Muscle layer of duodenum (tissue), 2 donors: ENCODE data around the gene GGT5.
A peak's percentile ranks its signal among the peaks of the same experiment; 100 is the strongest.
"Not testable (repeated sequence)": the region's sequence is repeated elsewhere in the genome, so short reads cannot be mapped to it uniquely, and the experiment has no call there.

Experiments used
- H3K27ac ChIP-seq: one replicate; pipeline ENCODE4 v1.7.0; 2013; ENCODE audit warnings: mild to moderate bottlenecking, low read length
- H3K27me3 ChIP-seq: one replicate; pipeline ENCODE4 v1.7.0; 2013; ENCODE audit warnings: low read depth, mild to moderate bottlenecking, control low read depth, low read length
- H3K36me3 ChIP-seq, 2 donors: one replicate each; pipeline ENCODE4 v1.7.0; 2013; ENCODE audit warnings: low read length in 2 of 2, control low read depth in 1 of 2, mild to moderate bottlenecking in 1 of 2; ENCODE audit not compliant: insufficient read depth in 2 of 2, control insufficient read depth in 1 of 2
- H3K4me1 ChIP-seq, 2 donors: one replicate each; pipeline ENCODE4 v1.7.0; 2013; ENCODE audit warnings: low read length in 2 of 2, mild to moderate bottlenecking in 2 of 2, control low read depth in 1 of 2, moderate library complexity in 1 of 2; ENCODE audit not compliant: insufficient read depth in 2 of 2, control insufficient read depth in 1 of 2
- H3K4me3 ChIP-seq, 2 donors: one replicate each; pipeline ENCODE4 v1.7.0; 2013; ENCODE audit warnings: low read length in 2 of 2, low read depth in 1 of 2, mild to moderate bottlenecking in 1 of 2
- H3K9me3 ChIP-seq, 2 donors: one replicate each; pipeline ENCODE4 v1.7.0; 2013; ENCODE audit warnings: low read length in 2 of 2, control low read depth in 1 of 2, mild to moderate bottlenecking in 1 of 2; ENCODE audit not compliant: control insufficient read depth in 1 of 2
- donor health status: healthy.

GGT5 gene

GRCh38 chr22:24280363-24280762 is 35.5 kb upstream of the GGT5 start:
- H3K4me1 ChIP-seq, H3K36me3 ChIP-seq, H3K27ac ChIP-seq: not testable (repeated sequence)

GRCh38 chr22:24274696-24275405 is 30.0 kb upstream of the GGT5 start:
- not testable (repeated sequence) for H3K27ac ChIP-seq, H3K4me3 ChIP-seq, H3K27me3 ChIP-seq, H3K36me3 ChIP-seq, H3K9me3 ChIP-seq
- peaks cover 0 to 21% of the 10 kb centered on the region in 2 donors for H3K4me1 ChIP-seq

More at GRCh38 chr22:24280363-24280762, 35.5 kb upstream of the GGT5 start:
- not testable (repeated sequence) for H3K4me3 ChIP-seq, H3K9me3 ChIP-seq, H3K27me3 ChIP-seq

- H3K4me1 ChIP-seq: peaks cover 0 to 21% of the 10 kb centered on the region in 2 donors
- not testable (repeated sequence) for H3K27me3 ChIP-seq, H3K27ac ChIP-seq, H3K9me3 ChIP-seq, H3K36me3 ChIP-seq, H3K4me3 ChIP-seq
These were observed 29.0 kb upstream of the GGT5 start for GRCh38 chr22:24273906-24274305.

GRCh38 chr22:24273031-24273430 is 28.1 kb upstream of the GGT5 start:
- not testable (repeated sequence) for H3K4me3 ChIP-seq, H3K27me3 ChIP-seq, H3K27ac ChIP-seq, H3K9me3 ChIP-seq, H3K36me3 ChIP-seq
- H3K4me1 ChIP-seq: peaks cover 0 to 21% of the 10 kb centered on the region in 2 donors

GRCh38 chr22:24271386-24271854 is 26.5 kb upstream of the GGT5 start:
- H3K27me3 ChIP-seq: no peaks in the 10 kb centered on the region
- peaks cover 0 to 21% of the 10 kb centered on the region in 2 donors for H3K4me1 ChIP-seq
- peak overlapping the region; percentile 71 for H3K27ac ChIP-seq
- peak overlapping the region; percentile 76 to 90 for H3K4me3 ChIP-seq
- peaks cover 0 to 5% of the 10 kb centered on the region in 2 donors for H3K36me3 ChIP-seq
- no peaks in the 10 kb centered on the region for H3K9me3 ChIP-seq

- H3K36me3 ChIP-seq: peaks cover 0 to 5% of the 10 kb centered on the region in 2 donors
- H3K4me1 ChIP-seq: peaks cover 0 to 21% of the 10 kb centered on the region in 2 donors
- peak within 1 kb of the TSS; percentile 71 for H3K27ac ChIP-seq
- H3K4me3 ChIP-seq: peak within 1 kb of the TSS; percentile 76 to 90
- no peaks in the 10 kb centered on the region for H3K9me3 ChIP-seq
- no peaks in the 10 kb centered on the region for H3K27me3 ChIP-seq
These were observed 25.9 kb upstream of the GGT5 start, which contains the start of gene SPECC1L for GRCh38 chr22:24270556-24271385. SPECC1L (plus strand) TSS chr22:24270831; CDS start chr22:24302232, 31,401 bp downstream.

GRCh38 chr22:24266495-24266894 is 21.6 kb upstream of the GGT5 start:
- not testable (repeated sequence) for H3K4me3 ChIP-seq, H3K36me3 ChIP-seq, H3K4me1 ChIP-seq, H3K27ac ChIP-seq, H3K9me3 ChIP-seq, H3K27me3 ChIP-seq

- H3K36me3 ChIP-seq: peaks cover 0 to under 1% of the 10 kb centered on the region in 2 donors
- H3K9me3 ChIP-seq: no peaks in the 10 kb centered on the region
- no peak overlapping the region for H3K4me3 ChIP-seq
- no peaks in the 10 kb centered on the region for H3K4me1 ChIP-seq
- no peak overlapping the region for H3K27ac ChIP-seq
- H3K27me3 ChIP-seq: no peaks in the 10 kb centered on the region
These were observed 20.9 kb upstream of the GGT5 start for GRCh38 chr22:24265734-24266133.

GRCh38 chr22:24264329-24264896 is 19.5 kb upstream of the GGT5 start:
- H3K27ac ChIP-seq, H3K4me3 ChIP-seq, H3K36me3 ChIP-seq, H3K4me1 ChIP-seq, H3K27me3 ChIP-seq, H3K9me3 ChIP-seq: not testable (repeated sequence)

GRCh38 chr22:24263479-24263878 is 18.6 kb upstream of the GGT5 start:
- not testable (repeated sequence) for H3K4me1 ChIP-seq, H3K27ac ChIP-seq, H3K27me3 ChIP-seq, H3K36me3 ChIP-seq, H3K9me3 ChIP-seq, H3K4me3 ChIP-seq

- not testable (repeated sequence) for H3K27ac ChIP-seq, H3K36me3 ChIP-seq, H3K4me1 ChIP-seq, H3K9me3 ChIP-seq, H3K27me3 ChIP-seq, H3K4me3 ChIP-seq
These were observed 17.4 kb upstream of the GGT5 start for GRCh38 chr22:24262185-24262749.
